ENCODE data around the gene LRP1B.
A peak's percentile ranks its signal among the peaks of the same experiment; 100 is the strongest.

The LRP1B gene

GRCh38 chr2:141065042-141065441, 1065.8 kb downstream of the LRP1B start:
- no peak for TF ChIP-seq CTCF (conservative IDR thresholded peaks at IDR 0.05)
- no peak overlapping the region for H3K27ac ChIP-seq

GRCh38 chr2:141063406-141063805, 1067.4 kb downstream of the LRP1B start:
- no peak for TF ChIP-seq CTCF (conservative IDR thresholded peaks at IDR 0.05)
- H3K27ac ChIP-seq, result no peak overlapping the region

GRCh38 chr2:141062443-141062842, 1068.4 kb downstream of the LRP1B start:
- H3K27ac ChIP-seq, result 0 out of 2 replicates have a peak overlapping the region, but pooled peaks have one; percentile 15
- no peak for TF ChIP-seq CTCF (conservative IDR thresholded peaks at IDR 0.05)

- no peak overlapping the region for H3K27ac ChIP-seq
- TF ChIP-seq CTCF (conservative IDR thresholded peaks at IDR 0.05), result no peak
Observed at GRCh38 chr2:141062031-141062430, 1068.8 kb downstream of the LRP1B start.

GRCh38 chr2:141058556-141058955, 1072.3 kb downstream of the LRP1B start:
- H3K27ac ChIP-seq, result no peak overlapping the region
- TF ChIP-seq CTCF (conservative IDR thresholded peaks at IDR 0.05), result no peak

GRCh38 chr2:141055531-141055930, 1075.3 kb downstream of the LRP1B start:
- TF ChIP-seq CTCF (conservative IDR thresholded peaks at IDR 0.05), result no peak
- no peak overlapping the region for H3K27ac ChIP-seq

GRCh38 chr2:141048951-141049350, 1081.9 kb downstream of the LRP1B start:
- no peak overlapping the region for H3K27ac ChIP-seq
- TF ChIP-seq CTCF (conservative IDR thresholded peaks at IDR 0.05), result no peak

GRCh38 chr2:141041281-141041680, 1089.5 kb downstream of the LRP1B start:
- no peak for TF ChIP-seq CTCF (conservative IDR thresholded peaks at IDR 0.05)
- H3K27ac ChIP-seq, result peak overlapping the region; percentile 68
